ENCODE results near the gene KRT80. TPM values are rescaled to one million over a fixed set of nuclear protein-coding genes. Genes with fewer than 3 reads are reported as not detected.
A peak's percentile ranks its signal among the peaks of the same experiment; 100 is the strongest.

KRT80 gene
- total RNA-seq, 2 experiments from 2014 or later: not detected

DNA sequence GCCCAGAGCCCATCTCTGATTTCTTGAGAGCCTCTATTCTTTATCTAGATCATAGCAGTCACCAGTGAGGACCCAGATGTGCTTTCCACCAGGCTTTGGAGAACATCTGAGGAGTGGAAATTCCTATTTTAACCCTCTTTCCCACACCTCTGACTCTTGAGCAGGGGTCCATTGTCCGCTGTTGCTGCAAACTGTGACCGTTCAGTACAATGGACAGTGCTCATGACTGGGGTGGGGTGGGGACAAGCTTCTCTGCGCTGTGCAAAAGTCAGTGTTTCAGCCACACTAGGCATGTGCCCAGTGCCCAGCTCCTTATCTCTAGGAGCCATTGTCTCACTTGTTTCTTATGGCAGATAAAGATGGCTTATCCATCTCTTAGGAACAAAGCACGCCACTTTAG is 24.3 kb upstream of the KRT80 start:
- Mint-ChIP-seq H3K4me1 (peaks cover 2% of the 10 kb centered on the region), H3K4me3 (no peak overlapping the region), H3K36me3 (ENCODE audit: low read depth) (no peaks in the 10 kb centered on the region), H3K27me3 (peaks cover 19% of the 10 kb centered on the region), H3K9me3 (ENCODE audit: low read depth) (no peaks in the 10 kb centered on the region), H3K27ac (no peak overlapping the region)
- POLR2A ChIA-PET: no interaction called here
- DNase-seq (no peak), ATAC-seq (no peak)
- intact Hi-C loops (cut with DNase I, micrococcal nuclease): no loop called here
- CTCF ChIA-PET: interaction anchor here (0.5 to 1.2 kb wide), 4 partner anchors 47 to 92 kb away, joined by 3 to 7 read pairs (median 4); no protein-coding TSS in a partner anchor

DNA sequence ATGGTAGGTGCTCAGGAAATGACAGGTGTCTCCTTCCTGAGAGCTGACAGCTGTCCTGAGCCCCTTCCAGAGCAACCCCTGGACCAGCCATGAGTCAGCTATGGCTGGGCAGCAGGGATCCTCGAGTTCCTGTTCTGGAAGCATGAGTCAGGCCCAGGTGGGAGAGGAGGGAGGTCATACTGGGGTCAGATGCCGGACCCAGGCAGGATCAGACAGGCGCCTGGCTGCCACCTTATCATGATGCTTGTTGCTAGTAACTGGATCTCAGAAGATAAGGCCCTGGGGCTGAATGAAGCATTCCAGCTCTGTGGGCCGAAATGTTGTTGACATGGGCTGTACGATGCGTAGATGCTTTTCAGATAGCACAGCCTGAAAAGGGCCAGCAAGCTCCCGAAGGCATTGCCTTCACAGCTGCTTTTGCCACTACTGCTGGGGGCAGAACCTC is 23.8 kb upstream of the KRT80 start:
- intact Hi-C loops (cut with DNase I, micrococcal nuclease): no loop called here
- Mint-ChIP-seq H3K9me3 (ENCODE audit: low read depth) (no peaks in the 10 kb centered on the region), H3K27me3 (peaks cover 15% of the 10 kb centered on the region), H3K27ac (no peak overlapping the region), H3K36me3 (ENCODE audit: low read depth) (no peaks in the 10 kb centered on the region), H3K4me1 (no peaks in the 10 kb centered on the region), H3K4me3 (no peak overlapping the region)
- no peak for ATAC-seq
- DNase-seq: no peak
- ChIA-PET POLR2A (no interaction called here), CTCF (interaction anchor here (1.0 to 1.2 kb wide), 2 partner anchors 60 to 63 kb away, joined by 4 to 7 read pairs; no protein-coding TSS in a partner anchor)

DNA sequence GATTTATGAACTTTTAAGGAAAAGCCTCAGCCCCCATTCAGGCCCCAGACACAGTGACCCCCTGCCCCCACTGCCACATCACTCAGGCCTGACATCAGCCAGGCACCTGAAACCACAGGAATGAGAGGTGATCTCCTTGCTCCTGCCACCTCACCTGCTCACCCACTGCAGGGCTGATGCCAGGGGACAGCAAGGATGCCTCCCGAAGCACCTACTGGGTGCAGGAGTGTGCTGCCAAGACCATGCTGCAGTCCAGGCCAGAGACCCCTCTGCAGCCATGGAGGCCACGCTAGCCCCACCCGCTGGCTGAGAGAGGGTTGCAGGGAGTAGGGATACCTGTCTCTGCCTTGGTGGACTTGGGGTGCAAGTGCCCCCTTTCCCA is 22.6 kb upstream of the KRT80 start:
- H3K27ac Mint-ChIP-seq: no peak overlapping the region

DNA sequence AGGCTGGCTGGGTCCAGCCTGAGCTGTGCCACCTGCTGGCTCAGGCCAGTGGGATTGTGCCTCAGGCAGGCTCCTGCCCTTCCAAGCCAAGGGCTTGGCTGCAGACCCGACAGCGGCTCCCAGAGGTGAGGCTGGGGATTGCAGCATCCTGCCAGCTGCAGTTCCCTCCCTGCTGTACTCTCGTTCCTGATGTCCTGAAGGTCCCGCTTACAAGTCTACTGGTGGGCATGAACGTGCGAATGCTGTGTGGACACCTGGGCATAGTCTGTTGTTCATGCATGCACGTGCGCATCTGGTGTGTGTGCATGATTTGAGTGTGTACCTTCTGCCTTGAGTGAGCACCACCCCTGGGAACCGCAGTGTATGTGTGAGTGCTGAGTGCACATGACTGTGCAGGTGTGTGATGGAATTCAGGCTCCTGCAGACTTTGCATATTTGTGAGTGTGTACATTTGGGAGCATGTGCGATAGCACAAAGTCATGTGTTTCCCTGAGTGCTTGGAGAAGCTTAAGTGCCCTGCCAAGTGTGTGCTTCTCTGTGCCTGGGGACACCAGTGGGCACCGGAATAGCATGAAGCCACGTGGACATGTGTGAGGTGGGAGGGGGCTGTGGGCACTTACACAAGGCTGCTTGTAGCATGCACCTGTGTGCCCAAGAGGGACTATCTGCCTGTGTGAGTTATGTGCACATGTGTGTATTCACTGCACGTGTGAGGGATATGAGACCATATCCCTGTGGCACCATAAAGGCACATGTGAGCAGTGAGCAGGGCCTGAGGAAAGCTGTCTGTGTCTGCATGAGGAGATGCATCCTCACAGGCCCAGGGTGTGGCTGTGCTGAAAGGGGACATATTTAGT is 22.0 kb upstream of the KRT80 start:
- peak; percentile 90 for ATAC-seq
- intact Hi-C loops (cut with DNase I, micrococcal nuclease): loop anchor here in 1 of 2 experiments (1.0 to 2.0 kb wide), 2 partner anchors 45 to 57 kb away; no protein-coding TSS in a partner anchor

More for the DNA sequence above, 22.6 kb upstream of the KRT80 start:
- Mint-ChIP-seq H3K36me3 (ENCODE audit: low read depth) (no peaks in the 10 kb centered on the region), H3K4me3 (no peak overlapping the region), H3K27me3 (peaks cover 8% of the 10 kb centered on the region), H3K4me1 (no peaks in the 10 kb centered on the region), H3K9me3 (ENCODE audit: low read depth) (no peaks in the 10 kb centered on the region)
- intact Hi-C loops (cut with DNase I, micrococcal nuclease): no loop called here
- DNase-seq (no peak), ATAC-seq (no peak)
- POLR2A ChIA-PET: no interaction called here
- CTCF ChIA-PET: interaction anchor here (0.7 to 1.0 kb wide), 2 partner anchors 71 to 559 kb away, joined by 3 to 5 read pairs; no protein-coding TSS in a partner anchor

DNA sequence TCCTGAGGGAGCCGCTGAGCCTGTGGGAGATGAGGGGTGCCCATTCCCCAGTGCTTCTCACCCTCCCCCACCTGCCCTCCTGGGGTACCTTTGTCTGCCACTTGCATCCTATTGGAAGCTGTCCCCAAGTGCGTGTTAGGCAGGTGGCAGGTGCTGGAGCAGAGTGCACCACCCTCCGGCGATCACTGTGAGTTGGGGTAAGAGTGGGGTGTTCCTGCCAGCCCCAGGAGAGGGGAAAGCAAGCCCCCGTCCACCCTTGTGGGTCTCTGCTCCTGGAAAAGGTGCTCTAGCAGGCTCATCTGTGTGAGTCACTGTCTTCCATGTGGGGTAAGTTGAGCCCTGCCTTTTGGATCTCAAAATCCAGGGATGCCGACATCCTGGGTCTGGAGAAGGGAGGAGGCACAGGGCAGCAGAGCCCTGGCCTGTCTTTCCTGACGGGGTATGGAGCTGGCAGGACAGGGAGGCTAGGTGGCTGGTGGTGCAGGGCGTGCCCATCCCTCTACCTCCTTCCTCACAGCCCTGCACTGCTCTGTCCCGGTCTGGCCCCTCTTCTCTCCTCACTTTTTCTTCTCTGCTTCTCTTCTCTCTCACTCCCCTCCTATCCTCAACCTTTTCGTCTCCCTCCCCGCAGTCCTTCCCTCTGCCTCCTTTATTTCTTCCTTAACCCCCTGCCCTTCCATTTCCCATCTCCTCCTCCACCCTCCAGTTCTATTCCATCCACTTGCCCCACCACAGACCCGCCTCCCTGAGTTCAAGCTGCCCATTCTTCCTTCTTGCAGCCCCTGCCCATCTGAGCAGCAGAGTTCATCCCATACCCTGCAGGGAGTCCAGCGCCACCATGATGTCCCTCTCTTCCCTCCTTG is 21.1 kb upstream of the KRT80 start:
- Mint-ChIP-seq H3K36me3 (ENCODE audit: low read depth) (no peaks in the 10 kb centered on the region), H3K9me3 (ENCODE audit: low read depth) (no peaks in the 10 kb centered on the region), H3K4me1 (no peaks in the 10 kb centered on the region), H3K4me3 (no peak overlapping the region), H3K27me3 (peaks cover 10% of the 10 kb centered on the region), H3K27ac (no peak overlapping the region)
- DNase-seq (no peak), ATAC-seq (no peak)
- ChIA-PET CTCF (interaction anchor here (0.7 to 2.6 kb wide), 9 partner anchors 9 to 689 kb away, joined by 3 to 11 read pairs (median 3); no protein-coding TSS in a partner anchor), POLR2A (no interaction called here)
- intact Hi-C loops (cut with DNase I, micrococcal nuclease): loop anchor here in 1 of 2 experiments (1.0 to 2.0 kb wide), 2 partner anchors 45 to 56 kb away; no protein-coding TSS in a partner anchor

More for the DNA sequence above, 22.0 kb upstream of the KRT80 start:
- Mint-ChIP-seq H3K9me3 (ENCODE audit: low read depth) (no peaks in the 10 kb centered on the region), H3K27me3 (peaks cover 6% of the 10 kb centered on the region), H3K27ac (no peak overlapping the region), H3K36me3 (ENCODE audit: low read depth) (no peaks in the 10 kb centered on the region), H3K4me1 (no peaks in the 10 kb centered on the region), H3K4me3 (no peak overlapping the region)
- ChIA-PET CTCF (interaction anchor here (0.7 to 2.6 kb wide), 9 partner anchors 8 to 688 kb away, joined by 3 to 11 read pairs (median 3); no protein-coding TSS in a partner anchor), POLR2A (no interaction called here)
- DNase-seq: peak; percentile 82

DNA sequence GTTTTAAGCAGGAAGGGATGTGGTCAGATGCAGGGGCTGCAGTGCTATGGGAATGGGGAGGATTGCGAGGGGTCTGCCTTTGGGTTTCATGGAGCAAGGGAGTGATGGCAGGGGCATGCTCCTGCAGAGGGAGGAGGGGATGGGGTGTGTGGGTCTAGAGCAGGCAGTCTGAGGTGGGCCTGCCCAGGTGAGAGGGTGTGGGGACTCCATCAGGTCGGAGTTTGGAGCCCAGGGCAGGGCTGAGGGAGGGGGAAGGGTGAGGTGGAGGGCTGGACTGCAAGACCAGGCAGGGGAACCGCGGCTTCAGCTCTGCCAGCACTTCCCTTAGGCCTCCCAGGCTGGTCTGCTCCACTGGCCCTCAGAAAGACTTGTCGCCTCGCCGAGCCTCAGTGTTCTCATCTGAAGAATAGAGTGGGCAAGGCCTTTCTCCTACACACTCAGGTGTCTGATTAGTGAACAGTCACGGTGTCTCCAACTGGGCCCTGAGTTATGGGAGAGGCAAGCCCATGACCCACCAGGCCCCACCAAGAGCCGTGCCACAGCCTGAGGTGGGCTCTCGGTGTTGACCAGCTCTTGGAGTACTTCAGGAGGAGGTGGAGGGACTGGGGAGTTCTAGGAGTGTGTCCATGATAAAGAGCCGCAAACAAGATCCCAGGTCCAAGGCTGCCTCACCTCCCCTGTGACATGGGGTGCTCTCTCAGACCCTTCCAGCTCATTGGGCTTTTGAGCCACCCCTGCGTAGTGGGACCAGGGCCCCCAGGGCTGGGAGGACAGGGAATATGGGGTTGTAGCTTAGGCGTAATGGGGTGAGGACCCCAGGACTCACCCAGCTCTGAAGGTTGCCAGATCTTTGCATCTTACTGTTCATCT is 20.1 kb upstream of the KRT80 start:
- Mint-ChIP-seq H3K27me3 (peaks cover 10% of the 10 kb centered on the region), H3K27ac (no peak overlapping the region), H3K4me3 (no peak overlapping the region), H3K36me3 (ENCODE audit: low read depth) (no peaks in the 10 kb centered on the region), H3K4me1 (no peaks in the 10 kb centered on the region), H3K9me3 (ENCODE audit: low read depth) (no peaks in the 10 kb centered on the region)
- intact Hi-C loops (cut with DNase I, micrococcal nuclease): loop anchor here in 1 of 2 experiments (2.0 kb wide), 1 partner anchor 55 kb away; no protein-coding TSS in a partner anchor
- no peak for ATAC-seq
- ChIA-PET POLR2A (interaction anchor here (0.6 kb wide), 1 partner anchor 168 kb away, joined by 5 read pairs; no protein-coding TSS in a partner anchor), CTCF (interaction anchor here (0.7 to 2.6 kb wide), 2 partner anchors 10 to 326 kb away, joined by 3 to 11 read pairs; no protein-coding TSS in a partner anchor)
- DNase-seq: no peak

DNA sequence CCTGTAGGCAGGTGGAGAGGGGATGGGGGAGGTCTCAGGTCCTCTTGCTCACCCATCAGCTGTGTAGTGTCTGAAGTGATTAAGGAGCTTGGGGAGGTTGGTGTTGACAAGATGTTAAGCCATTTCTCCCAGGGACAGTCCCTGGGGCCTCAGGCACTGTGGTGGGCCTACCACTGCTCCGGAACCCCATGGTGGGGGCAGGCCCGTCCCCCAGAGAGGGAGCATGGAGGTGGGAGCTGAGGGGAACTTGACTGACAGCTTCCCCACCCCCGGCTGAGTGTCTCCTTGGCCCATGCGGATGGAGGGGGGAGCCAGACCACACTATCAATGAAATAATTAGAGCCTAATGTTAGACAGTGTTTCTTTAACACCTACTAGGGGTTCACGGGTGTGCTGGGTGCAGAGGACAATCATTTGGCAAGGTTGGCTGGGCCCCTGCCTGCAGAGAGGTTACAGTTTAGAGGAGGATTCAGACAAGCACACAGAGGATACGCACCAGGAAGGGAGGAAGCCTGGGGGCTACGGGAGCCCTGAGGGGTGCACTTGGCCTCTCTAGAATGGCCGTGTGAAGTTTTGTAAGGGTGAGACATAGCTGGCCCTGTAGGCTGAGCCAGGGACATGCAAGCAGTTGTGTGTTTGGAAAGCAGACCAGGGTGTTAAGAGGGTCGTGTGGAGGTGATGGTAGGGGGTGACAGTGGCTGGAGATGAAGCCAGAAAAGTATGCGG is 19.3 kb upstream of the KRT80 start:
- ATAC-seq: no peak
- Mint-ChIP-seq H3K4me3 (no peak overlapping the region), H3K27ac (no peak overlapping the region), H3K27me3 (peaks cover 10% of the 10 kb centered on the region), H3K4me1 (no peaks in the 10 kb centered on the region), H3K9me3 (ENCODE audit: low read depth) (no peaks in the 10 kb centered on the region), H3K36me3 (ENCODE audit: low read depth) (no peaks in the 10 kb centered on the region)
- CTCF ChIA-PET: interaction anchor here (0.6 to 2.6 kb wide), 4 partner anchors 11 to 117 kb away, joined by 3 to 11 read pairs (median 4); no protein-coding TSS in a partner anchor
- intact Hi-C loops (cut with DNase I, micrococcal nuclease): no loop called here
- POLR2A ChIA-PET: no interaction called here
- DNase-seq: no peak

DNA sequence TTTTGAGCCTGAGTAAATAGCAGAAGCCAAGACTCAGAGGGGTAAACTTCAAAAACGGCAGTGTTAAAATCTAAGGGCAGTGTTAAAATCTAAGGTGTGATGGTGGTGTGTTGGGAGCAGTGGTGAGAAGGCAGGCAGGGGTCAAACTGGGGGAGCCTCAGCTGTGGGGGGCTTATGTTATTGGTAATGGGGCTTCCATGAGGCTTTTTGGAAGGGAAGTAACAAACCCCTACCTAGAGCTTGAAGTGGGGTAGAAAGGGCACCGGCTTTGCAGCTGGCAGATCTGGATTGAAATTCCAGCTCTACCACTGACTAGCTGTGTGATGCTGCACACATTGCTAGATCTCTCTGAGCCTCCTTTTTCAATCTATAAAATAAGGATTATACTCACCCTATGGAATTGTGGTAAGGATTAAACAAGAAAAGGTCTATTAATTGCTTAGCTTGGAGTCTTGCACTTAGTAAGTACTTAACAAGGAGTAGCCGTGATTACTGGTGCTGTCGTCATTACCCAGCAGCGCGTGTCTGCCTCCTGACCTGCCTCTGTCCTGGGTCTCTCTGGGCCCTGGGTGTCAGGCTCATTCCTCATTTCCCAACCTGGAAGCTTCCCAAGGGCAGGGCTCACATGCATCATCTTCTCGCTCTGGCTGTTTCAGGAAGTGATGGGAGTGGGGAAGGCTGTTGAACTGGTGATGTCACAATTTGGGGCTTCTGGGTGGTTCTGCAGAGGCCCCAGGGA is 18.5 kb upstream of the KRT80 start:
- POLR2A ChIA-PET: no interaction called here
- CTCF ChIA-PET: interaction anchor here (0.6 to 1.1 kb wide), 5 partner anchors 12 to 477 kb away, joined by 3 read pairs; no protein-coding TSS in a partner anchor
- intact Hi-C loops (cut with DNase I, micrococcal nuclease): no loop called here
- H3K36me3 Mint-ChIP-seq (ENCODE audit: low read depth): no peaks in the 10 kb centered on the region
- no peak for DNase-seq
- H3K27me3 Mint-ChIP-seq: peaks cover 10% of the 10 kb centered on the region
- H3K4me3 Mint-ChIP-seq: no peak overlapping the region
- H3K27ac Mint-ChIP-seq: no peak overlapping the region
- no peaks in the 10 kb centered on the region for H3K4me1 Mint-ChIP-seq
- ATAC-seq: no peak
- H3K9me3 Mint-ChIP-seq (ENCODE audit: low read depth): no peaks in the 10 kb centered on the region

DNA sequence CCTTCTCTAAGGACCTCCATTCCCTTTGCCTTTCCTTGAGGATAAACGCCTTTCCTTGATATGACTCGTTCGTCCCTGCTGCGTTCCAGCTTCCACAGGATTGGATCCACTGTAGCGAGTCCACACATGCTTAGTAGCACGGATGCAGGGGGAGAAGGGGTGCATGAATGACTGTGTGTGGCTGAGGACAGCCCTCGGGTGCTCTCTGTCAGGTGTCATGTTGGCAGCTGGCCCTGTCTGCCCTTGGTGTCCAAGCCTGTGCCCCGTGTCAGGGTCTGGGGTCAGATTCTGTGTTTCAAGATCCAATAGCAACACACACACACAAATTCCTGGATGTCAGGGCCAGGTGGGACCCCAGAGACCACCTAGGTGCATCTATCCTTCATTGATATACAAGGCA is 17.5 kb upstream of the KRT80 start:
- Mint-ChIP-seq H3K27ac (no peak overlapping the region), H3K9me3 (ENCODE audit: low read depth) (no peaks in the 10 kb centered on the region), H3K4me1 (no peaks in the 10 kb centered on the region), H3K36me3 (ENCODE audit: low read depth) (no peaks in the 10 kb centered on the region), H3K4me3 (no peak overlapping the region), H3K27me3 (peaks cover 8% of the 10 kb centered on the region)
- no peak for DNase-seq
- POLR2A ChIA-PET: no interaction called here
- intact Hi-C loops (cut with DNase I, micrococcal nuclease): no loop called here
- ATAC-seq: no peak
- CTCF ChIA-PET: interaction anchor here (0.7 kb wide), 1 partner anchor 372 kb away, joined by 3 read pairs; no protein-coding TSS in a partner anchor

Measured in activated CD4-positive, alpha-beta T cell treated with anti-CD3 and anti-CD28 coated beads for 36 hours (primary cell).